Endometrial microvascular endothelial cells (primary cell): ENCODE data around the gene UBE3A. TPM values are rescaled to one million over a fixed set of nuclear protein-coding genes. Genes with fewer than 3 reads are reported as not detected.
"Not testable (repeated sequence)": the region's sequence is repeated elsewhere in the genome, so short reads cannot be mapped to it uniquely, and the experiment has no call there.

Experiments used
- in situ Hi-C: cut with HindIII; loops from 2 replicates; pipeline ENCODE4 v1.10.0; 2017; ENCODE audit warnings: low sequenced_read_pairs, low pct_unique_long_range_greater_than_20kb; ENCODE audit errors: inconsistent ontology term
- total RNA-seq: library from RNA; depleted of rRNA; stranded (reverse); fragments of >200 nt; gene quantifications from one replicate; pipeline ENCODE4 v1.2.3, GENCODE V29; 2015; ENCODE audit errors: inconsistent ontology term

The UBE3A gene
- total RNA-seq, result 29.9 TPM

DNA sequence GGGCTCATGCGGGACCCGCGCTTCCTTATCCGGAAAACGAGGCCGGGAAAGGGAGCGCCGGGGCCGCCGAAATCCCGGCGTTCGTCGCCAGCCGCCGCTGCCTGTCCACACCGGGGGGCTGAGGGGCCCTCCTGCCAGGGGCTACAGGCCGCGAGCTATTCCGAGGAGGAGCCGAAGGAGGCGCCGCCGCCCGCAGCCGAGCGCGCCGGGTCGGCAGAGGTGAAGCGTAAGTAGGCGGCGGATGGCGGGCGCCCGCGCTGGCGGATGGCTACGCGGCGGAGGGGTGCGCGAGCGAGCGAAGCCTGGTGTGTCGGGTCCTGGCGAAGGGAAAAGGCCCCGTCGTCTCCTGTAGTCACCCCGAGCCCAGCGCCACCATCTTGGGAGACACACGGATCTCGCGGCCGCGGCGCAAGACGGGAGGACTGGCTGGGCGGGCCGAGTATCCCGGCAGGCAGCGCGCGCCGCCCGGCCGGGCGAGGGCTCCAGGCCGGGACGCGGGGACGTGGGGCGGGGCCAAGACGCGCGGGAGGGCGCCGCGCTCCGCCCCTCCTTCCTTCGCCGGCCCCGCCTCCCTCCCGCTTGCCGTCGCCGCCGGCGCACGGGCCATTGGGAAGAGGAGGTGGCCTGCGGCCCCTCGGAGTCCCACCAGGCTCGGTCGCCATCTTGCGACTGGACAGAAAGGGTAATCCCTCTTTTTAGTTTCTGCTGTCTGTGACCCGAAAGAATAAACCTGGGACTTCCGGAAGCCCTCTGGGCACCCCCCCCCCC, at the start of gene UBE3A:
TSS of gene UBE3A (minus strand) at position 424 of the 768 bp plus-strand sequence. CDS start 29,917 bp downstream, outside the sequence.
- in situ Hi-C loops, result no loop called here

DNA sequence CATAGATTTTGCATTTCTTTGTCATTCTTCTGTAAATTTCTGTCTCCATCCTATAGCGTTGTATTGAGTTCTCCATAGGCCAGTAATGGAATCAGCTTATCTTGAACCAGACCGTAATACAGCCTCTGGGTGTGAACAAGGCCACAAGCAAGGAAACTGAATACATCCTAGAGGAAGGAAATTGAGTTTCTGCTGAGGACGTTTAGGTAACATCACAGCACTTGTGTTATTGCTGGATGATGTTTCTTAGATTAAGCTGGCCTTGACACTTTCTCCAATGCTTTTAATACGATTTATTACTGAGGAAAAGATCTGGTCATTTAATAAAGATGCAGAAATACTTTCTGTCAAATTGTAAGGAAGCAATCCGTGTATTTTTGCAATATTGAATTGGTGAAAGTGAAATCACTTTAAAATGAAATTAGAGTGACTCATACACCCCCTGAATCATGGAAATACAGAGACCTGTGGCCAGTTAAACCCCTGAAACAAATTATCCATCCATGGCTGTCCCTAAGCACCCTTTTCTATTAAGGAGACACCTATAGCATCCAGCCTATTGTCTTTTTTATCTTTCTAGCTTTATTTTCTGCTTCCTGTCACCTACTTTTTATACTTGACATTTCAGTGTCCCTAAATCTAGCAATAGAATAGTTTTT, 48.5 kb upstream of the UBE3A start:
- in situ Hi-C loops, result no loop called here

DNA sequence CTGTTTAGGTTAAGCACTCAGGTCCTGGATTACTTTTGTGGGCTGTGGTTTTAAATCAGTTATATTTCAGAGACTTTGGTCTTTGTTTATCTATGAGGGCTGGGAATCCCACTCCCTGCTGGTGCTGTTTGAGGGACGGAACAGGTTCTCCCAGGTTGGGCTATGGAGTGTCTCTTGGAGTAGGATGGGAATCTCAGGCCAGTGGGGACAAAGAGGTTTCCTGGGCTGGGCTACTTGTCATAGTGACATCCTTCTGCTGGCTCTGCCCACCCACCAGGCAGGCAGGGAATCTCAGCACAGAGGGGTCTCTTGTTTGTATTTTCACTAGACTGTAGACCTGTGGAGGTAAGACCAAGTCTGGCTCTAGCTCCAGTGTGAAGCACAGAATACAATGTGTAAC, 47.2 kb upstream of the UBE3A start:
- in situ Hi-C loops, result no loop called here

DNA sequence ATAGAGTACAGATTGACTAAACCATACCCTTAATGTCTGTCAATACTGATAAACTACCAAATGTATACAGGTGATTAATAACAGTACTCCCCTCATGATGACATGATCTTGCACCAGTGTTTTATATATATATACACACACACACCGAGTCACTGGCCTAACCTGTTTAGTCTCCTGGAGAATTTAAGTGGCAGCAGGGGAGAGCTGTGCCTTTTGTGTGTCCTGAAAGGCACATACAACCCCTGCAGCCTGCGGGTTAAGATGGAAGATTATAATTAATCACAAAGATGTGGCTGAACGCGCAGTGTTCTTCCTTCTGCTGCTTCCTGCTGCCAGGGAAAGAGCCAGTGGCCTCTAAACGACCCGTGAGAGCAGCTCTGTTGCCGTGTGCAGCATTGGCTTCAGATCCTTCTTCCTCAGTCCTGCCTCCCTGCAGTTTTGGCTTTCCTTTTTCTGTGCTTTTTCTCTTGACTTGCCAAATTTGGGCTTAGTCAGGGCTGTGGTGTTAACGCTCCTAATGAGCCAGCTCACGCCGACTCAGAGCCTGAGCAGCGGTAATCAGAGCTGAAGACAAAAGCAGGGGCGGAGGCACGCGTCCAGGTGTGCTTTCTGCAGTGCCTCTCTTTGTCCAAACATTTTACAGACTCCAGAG, 42.5 kb upstream of the UBE3A start:
- in situ Hi-C loops, result no loop called here

DNA sequence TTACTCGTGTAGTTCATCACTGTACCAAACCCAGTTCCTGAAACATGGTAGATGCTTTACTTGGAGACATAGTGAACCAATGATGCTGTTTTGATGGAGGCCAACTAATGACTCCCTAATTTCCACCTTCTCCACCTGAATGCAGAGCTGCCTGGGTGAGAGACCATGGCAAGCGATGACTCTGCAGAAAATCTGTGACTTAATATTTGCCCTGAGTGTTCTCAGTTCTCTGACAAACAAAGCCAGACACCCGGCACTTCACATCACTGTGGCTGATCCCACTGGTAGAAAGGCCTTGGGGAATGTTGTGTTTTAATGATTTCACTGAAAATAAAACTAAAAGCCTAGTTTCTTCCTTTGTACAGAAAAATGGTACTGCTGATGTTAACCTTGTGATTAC, 39.5 kb upstream of the UBE3A start:
- in situ Hi-C loops, result no loop called here

DNA sequence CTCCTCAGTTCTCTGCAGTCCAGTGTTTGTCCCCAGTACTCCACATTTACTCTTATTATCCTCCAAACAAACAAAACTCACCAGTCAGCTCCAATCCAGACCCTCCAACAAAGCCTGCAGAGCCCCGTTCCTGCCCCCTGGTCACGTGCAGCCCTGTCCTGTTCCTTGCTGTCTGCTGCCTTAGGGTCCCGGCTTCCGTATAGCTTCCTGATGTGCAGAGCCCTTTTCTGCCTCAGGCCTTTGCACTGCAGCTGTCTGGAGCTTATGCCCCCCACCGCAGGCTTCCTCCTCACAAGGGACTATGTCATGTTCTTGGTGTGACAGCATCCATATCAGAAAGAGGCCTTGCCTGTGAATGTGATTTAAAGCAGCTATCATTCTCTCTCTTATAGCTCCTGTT, 39.0 kb upstream of the UBE3A start:
- in situ Hi-C loops, result no loop called here

DNA sequence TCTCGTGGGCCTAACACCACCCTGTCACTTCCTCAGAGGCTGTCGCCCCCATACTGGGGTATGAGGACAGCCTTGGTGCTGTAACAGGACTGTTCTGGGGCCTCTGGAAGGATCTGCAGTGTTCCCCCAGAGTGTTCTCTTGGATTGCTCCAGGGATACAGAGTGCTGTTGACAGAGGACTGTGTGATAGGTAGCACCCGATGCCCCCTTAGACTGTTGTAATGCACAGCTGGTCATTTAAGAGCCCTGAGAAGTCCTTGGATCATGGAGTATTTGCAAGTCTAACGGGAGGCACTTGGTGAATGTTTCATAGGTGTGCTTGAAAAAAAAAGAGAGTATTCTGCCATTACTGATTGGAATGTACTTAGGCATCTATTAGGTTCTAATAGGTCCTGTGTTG, 35.4 kb upstream of the UBE3A start:
- in situ Hi-C loops, result no loop called here

DNA sequence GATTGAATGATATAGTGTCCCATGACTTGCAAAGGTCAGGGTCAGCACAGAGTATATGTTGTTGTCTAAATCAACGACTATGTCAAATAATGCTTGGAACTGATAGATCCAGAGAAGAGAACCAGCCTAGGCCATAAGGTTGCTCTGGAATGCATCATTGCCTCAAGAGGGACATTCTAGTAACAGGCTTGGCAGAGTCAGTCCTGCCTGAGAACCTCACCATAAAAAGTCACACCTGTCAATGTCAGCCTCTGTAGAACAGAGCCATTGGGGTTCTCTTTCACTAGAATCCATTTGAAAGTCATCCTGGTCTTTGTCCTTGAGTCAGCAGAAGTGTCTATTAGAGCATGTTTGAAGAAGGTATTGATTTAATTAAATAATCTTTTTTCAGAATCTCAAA, 31.4 kb upstream of the UBE3A start:
- in situ Hi-C loops, result no loop called here

DNA sequence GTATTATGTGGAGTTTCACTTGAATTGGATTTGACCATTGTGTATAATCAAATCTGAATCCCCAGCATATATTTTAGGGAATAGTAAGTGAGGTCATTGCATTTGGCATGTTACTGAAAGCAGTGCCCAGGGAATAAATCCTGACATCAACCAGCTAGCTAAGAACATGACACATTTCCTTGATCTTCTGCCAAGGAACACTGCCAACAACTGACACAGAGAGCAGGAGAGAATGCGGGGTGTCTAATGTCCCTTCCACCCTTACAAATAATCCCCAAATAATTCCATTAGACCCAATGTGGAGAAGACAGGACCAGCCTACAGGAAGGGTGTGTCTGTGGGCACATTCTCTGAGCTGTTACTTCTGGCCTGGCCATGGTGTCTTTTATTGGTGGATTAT, 30.6 kb upstream of the UBE3A start:
- in situ Hi-C loops, result no loop called here

DNA sequence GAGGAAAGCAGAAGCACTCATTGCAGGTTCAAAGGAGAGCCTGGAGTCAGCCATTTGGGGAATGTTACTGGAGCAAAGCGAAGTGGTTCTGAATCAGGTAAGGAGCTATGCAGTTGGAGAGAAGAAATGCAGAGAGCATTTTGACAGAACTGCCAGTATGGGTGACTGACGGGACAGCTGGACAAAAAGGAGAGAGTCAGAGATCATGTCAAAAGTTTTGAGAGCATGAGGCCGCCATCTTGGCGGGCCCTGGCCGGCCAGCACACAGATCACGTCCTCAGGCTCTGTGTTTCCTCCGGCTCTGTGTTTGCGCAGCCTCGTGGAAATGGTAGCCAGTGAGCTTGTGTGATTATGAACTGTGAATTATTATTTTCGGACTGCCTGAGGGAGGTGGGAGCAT, 29.8 kb upstream of the UBE3A start:
- in situ Hi-C loops, result no loop called here

DNA sequence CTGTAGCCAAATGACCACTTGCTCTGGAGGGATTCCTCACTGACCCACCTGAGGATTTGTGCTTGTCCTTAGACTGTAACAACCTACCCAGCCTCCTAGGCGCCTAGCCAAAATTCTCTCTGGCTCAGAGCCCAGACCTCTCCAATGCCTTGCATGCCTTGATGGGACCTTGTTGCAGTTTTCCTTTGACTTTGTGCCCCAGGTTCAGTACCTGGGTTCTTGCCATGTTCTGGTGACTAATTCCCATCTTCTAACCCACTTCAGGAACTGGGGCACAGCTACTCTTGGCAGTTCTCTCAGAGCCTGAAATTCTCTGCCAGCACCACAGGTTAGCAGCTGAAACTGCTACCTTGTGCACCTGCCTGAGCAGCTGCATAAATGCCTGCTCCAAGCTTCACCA, 27.0 kb upstream of the UBE3A start:
- in situ Hi-C loops, result no loop called here

DNA sequence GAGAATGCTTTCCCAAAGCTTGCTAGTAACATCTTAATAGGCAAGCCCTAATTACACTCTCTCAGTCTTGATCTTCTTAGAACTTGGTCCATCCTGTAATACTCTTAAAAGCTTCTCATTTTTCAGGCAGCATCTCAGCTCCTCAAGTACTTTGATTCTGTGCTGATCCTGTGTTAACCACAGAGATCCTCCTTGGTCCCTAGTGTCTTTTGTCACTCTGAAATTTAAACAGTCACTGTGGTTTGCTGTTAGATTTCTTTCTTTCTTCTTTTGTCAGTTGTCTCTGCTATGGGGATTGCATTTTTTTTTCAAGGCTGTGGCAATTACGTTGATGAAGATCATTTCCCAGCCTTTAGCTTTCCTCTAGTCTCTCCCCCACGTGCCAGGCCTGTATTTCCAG, 26.0 kb upstream of the UBE3A start:
- in situ Hi-C loops, result no loop called here

DNA sequence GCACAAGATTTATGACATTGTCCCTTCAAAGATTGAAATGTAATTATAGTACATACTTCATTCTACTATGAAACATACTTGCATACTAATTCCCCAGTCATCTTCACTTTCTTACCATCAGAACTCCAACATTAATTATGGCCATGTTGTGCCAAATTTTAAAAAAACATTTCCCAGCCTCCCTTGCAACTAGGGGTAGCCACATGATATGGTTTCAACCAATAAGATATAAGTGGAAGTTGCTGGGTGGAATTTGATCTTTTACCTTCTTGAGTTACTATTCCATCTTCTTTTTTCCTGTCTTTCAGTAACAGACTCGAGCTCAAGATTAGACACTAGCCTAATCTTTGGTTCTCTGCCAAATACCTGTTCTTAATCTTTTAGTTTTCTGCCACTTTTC, 25.6 kb upstream of the UBE3A start:
- in situ Hi-C loops, result no loop called here

DNA sequence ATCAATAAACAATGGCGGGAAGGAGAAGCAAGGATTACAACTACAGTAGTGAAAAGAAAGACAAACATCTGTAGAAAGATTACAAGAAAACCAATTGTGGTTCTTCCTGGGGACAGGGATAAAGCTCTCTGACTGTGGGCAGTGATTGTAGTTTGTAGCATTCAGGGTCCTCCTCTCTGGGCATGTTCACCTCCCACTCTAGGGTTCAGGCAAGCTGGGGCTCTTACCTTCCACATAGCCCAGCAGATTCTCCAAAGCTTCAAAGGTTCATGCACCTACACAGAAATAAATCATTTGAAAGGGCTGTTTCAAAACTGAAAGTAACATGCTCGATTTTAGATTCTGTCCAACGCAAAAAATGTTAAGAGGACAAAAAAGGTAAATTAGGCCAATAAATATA, 17.4 kb upstream of the UBE3A start:
- in situ Hi-C loops, result no loop called here

DNA sequence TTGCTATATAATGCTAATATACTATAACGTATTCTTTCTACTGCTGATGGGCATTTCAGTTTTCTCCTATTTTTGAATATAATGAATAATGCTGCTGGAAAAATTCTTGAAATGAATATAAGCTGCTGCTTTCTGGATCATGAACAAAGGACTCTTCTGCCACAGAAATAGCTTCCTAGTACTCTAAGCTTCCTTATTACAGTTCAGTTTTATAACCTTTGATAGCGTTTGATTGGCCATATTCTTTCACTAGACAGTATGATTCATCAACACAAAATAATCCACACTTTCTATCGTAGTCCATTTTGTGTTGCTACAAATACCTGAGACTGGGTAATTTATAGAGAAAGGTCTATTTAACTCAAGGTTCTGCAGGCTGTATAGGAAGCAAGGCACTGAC, 16.4 kb upstream of the UBE3A start:
- in situ Hi-C loops, result no loop called here

DNA sequence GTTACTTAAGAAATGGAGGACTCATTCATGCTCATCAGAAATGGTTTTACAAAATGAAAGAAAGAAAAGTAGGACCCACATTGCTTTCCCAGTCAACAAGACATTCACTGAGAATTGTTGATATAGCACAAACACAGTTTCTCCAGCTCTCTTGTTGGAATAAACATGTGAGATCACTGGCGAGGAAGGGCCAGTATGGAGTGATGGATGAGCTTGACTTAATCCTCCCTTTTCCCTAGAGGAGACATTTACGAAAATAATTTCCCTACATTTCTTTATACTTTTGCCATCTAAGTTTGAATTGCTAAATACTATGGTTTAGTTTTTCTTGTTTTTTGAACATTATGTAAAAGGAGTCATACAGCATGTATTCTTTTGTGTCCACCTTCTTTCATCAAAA, 15.9 kb upstream of the UBE3A start:
- in situ Hi-C loops, result no loop called here

DNA sequence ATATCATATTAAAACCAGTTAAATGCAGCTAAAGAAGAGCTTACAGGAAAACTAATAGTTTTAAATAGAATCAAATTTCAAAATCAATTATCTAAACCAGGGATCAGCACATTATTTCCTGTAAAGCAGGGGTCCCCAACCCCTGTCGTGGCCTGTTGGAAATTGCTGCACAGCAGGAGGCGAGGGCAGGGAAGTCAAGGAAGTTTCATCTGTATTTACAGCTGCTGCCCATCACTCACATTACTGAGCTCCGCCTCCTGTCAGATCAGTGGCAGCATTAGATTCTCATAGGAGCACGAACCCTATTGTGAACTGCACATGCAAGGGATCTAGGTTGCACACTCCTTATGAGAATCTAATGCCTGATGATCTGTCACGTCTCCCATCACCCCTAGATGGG, 14.4 kb upstream of the UBE3A start:
- in situ Hi-C loops, result not testable (repeated sequence)

DNA sequence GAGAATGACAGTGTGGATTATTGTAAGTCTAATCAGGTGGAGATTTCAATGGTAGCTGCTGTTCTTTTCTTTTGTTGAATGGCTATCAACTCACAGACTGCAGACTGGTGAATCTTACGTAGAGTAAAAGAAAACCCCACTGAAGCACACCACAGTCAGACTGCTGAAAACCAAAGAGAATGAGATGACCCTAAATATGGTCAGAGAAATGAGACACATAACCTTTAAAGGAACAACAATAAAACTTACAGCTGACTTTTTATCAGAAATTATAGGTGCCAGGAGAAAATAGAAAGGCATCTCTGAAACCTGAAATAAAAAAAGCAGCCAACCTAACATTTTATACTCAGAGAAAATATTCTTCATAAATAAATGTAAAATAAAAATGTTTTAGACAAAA, 12.7 kb upstream of the UBE3A start:
- in situ Hi-C loops, result no loop called here

DNA sequence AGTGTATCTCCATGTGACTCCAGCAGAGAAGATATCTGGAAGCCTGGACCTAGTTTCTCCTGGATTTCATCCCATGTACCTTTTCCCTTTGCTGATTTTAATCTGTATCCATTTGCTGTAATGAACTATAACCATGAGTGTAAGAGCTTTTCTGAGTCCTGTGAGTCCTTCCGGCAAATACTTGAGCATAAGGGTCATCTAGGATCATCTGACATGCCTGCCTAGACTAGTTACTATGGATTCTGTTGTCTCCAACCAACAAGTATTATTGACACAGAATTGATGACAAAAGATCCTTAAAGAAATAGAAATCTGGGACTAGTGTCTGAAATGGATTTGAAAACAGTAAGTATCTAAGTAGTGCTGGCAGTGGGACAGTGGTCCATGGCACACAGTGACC, 11.3 kb upstream of the UBE3A start:
- in situ Hi-C loops, result no loop called here

DNA sequence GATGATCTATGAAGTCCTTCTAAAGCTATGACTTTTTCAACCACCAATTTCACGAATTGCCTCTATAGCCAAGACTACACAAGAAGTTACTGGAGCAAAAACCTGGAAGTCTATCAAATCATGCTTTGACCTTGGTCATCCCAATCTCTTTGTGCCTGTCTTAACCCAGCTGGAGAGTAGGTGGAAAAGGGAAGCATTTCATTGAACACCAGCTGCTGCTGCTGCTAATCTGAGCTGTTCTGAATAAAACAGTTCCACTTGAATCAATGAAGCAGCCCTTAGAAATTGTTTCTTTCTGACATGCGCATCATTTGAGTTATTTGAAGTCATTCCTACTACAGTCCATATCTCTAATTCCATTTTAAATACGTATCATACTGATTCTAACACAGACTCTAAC, 7.3 kb upstream of the UBE3A start:
- in situ Hi-C loops, result no loop called here
